ENCODE results near the gene SEMA4A.

SEMA4A gene

GRCh38 chr1:156157966-156158365, 4.6 kb downstream of the SEMA4A start:
- Histone ChIP-seq H3K4me3 (ENCODE audit: low read length, poor library complexity, severe bottlenecking) (peak overlapping the region; percentile 37), H3K79me2 (ENCODE audit: insufficient read depth, low read length) (no peaks in the 10 kb centered on the region), H3K27me3 (ENCODE audit: insufficient read depth, low read length, poor library complexity, severe bottlenecking) (no peaks in the 10 kb centered on the region), H3K9me3 (ENCODE audit: insufficient read depth, low read depth, low read length) (no peaks in the 10 kb centered on the region), H4K20me1 (ENCODE audit: insufficient read depth, low read length, poor library complexity, severe bottlenecking) (no peaks in the 10 kb centered on the region), H3F3A (ENCODE audit: low read depth) (no peaks in the 10 kb centered on the region), H2AFZ (ENCODE audit: low read length) (no peak overlapping the region), H3K9ac (ENCODE audit: low read depth, low read length, poor library complexity, severe bottlenecking) (no peak overlapping the region), H3K36me3 (ENCODE audit: insufficient read depth, low read length) (no peaks in the 10 kb centered on the region), H3K4me2 (ENCODE audit: low read depth, low read length, poor library complexity, severe bottlenecking) (peak overlapping the region; percentile 61), H3K9me2 (replicated peaks; ENCODE audit: low read depth, low read length) (no peaks in the 10 kb centered on the region), H3K4me1 (ENCODE audit: insufficient read depth, low read length, poor library complexity, severe bottlenecking) (peaks cover 38% of the 10 kb centered on the region)
- TF ChIP-seq EZH2phosphoT487 (IDR thresholded peaks at IDR 0.05; ENCODE audit: borderline replicate concordance), result no peak
- no peak for TF ChIP-seq CTCF (conservative IDR thresholded peaks at IDR 0.05; ENCODE audit: low read length)

- H3K9ac ChIP-seq (ENCODE audit: low read depth, low read length, poor library complexity, severe bottlenecking), result no peak overlapping the region
- no peak overlapping the region for H2AFZ ChIP-seq (ENCODE audit: low read length)
- H3K9me2 ChIP-seq (replicated peaks; ENCODE audit: low read depth, low read length), result no peaks in the 10 kb centered on the region
- H3K4me3 ChIP-seq (ENCODE audit: low read length, poor library complexity, severe bottlenecking), result no peak overlapping the region
- no peaks in the 10 kb centered on the region for H3K9me3 ChIP-seq (ENCODE audit: insufficient read depth, low read depth, low read length)
- no peaks in the 10 kb centered on the region for H3K79me2 ChIP-seq (ENCODE audit: insufficient read depth, low read length)
- no peaks in the 10 kb centered on the region for H3K36me3 ChIP-seq (ENCODE audit: insufficient read depth, low read length)
- TF ChIP-seq EZH2phosphoT487 (IDR thresholded peaks at IDR 0.05; ENCODE audit: borderline replicate concordance) (no peak), CTCF (conservative IDR thresholded peaks at IDR 0.05; ENCODE audit: low read length) (no peak)
- H3K27me3 ChIP-seq (ENCODE audit: insufficient read depth, low read length, poor library complexity, severe bottlenecking), result no peaks in the 10 kb centered on the region
- peaks cover 29% of the 10 kb centered on the region for H3K4me1 ChIP-seq (ENCODE audit: insufficient read depth, low read length, poor library complexity, severe bottlenecking)
- no peak overlapping the region for H3K4me2 ChIP-seq (ENCODE audit: low read depth, low read length, poor library complexity, severe bottlenecking)
- H4K20me1 ChIP-seq (ENCODE audit: insufficient read depth, low read length, poor library complexity, severe bottlenecking), result no peaks in the 10 kb centered on the region
- no peaks in the 10 kb centered on the region; the same call in 1 of the 2 replicates for H3F3A ChIP-seq (ENCODE audit: low read depth)
Observed at GRCh38 chr1:156160000-156160742, 6.8 kb downstream of the SEMA4A start.

GRCh38 chr1:156160743-156161171, 7.4 kb downstream of the SEMA4A start:
- H3F3A ChIP-seq (ENCODE audit: low read depth), result no peaks in the 10 kb centered on the region; the same call in 1 of the 2 replicates
- H3K9me3 ChIP-seq (ENCODE audit: insufficient read depth, low read depth, low read length), result no peaks in the 10 kb centered on the region
- no peaks in the 10 kb centered on the region for H4K20me1 ChIP-seq (ENCODE audit: insufficient read depth, low read length, poor library complexity, severe bottlenecking)
- no peaks in the 10 kb centered on the region for H3K27me3 ChIP-seq (ENCODE audit: insufficient read depth, low read length, poor library complexity, severe bottlenecking)
- no peak overlapping the region for H2AFZ ChIP-seq (ENCODE audit: low read length)
- no peak overlapping the region for H3K4me3 ChIP-seq (ENCODE audit: low read length, poor library complexity, severe bottlenecking)
- H3K4me1 ChIP-seq (ENCODE audit: insufficient read depth, low read length, poor library complexity, severe bottlenecking), result peaks cover 23% of the 10 kb centered on the region
- no peaks in the 10 kb centered on the region for H3K9me2 ChIP-seq (replicated peaks; ENCODE audit: low read depth, low read length)
- H3K36me3 ChIP-seq (ENCODE audit: insufficient read depth, low read length), result no peaks in the 10 kb centered on the region
- no peak overlapping the region for H3K9ac ChIP-seq (ENCODE audit: low read depth, low read length, poor library complexity, severe bottlenecking)
- no peak overlapping the region for H3K4me2 ChIP-seq (ENCODE audit: low read depth, low read length, poor library complexity, severe bottlenecking)
- no peaks in the 10 kb centered on the region for H3K79me2 ChIP-seq (ENCODE audit: insufficient read depth, low read length)
- TF ChIP-seq CTCF (conservative IDR thresholded peaks at IDR 0.05; ENCODE audit: low read length) (no peak), EZH2phosphoT487 (IDR thresholded peaks at IDR 0.05; ENCODE audit: borderline replicate concordance) (no peak)

All from Loucy (cell line).